HG03159 (cell line): ENCODE measurements around the gene LCN1.
"Not testable (repeated sequence)": the region's sequence is repeated elsewhere in the genome, so short reads cannot be mapped to it uniquely, and the experiment has no call there.

Source experiments
- ATAC-seq: cut with Tn5 transposase; IDR thresholded peaks from one replicate; pipeline ENCODE4 v1.9.1; 2021; ENCODE audit warnings: mild to moderate bottlenecking, moderate library complexity; ENCODE audit not compliant: unreplicated experiment

LCN1 gene

GRCh38 chr9:135504262-135505243 lies 16.7 kb upstream of the LCN1 start:
- ATAC-seq: no peak

GRCh38 chr9:135505406-135506187 lies 15.6 kb upstream of the LCN1 start:
- no peak for ATAC-seq

GRCh38 chr9:135506327-135507103 lies 14.7 kb upstream of the LCN1 start:
- ATAC-seq: no peak

- ATAC-seq: no peak
Measured at GRCh38 chr9:135507104-135508035, 13.9 kb upstream of the LCN1 start.

- ATAC-seq: no peak
Measured at GRCh38 chr9:135508211-135508820, 12.9 kb upstream of the LCN1 start.

GRCh38 chr9:135509458-135509857 lies 11.8 kb upstream of the LCN1 start:
- no peak for ATAC-seq

- no peak for ATAC-seq
Measured at GRCh38 chr9:135512241-135512603, 9.0 kb upstream of the LCN1 start.

- no peak for ATAC-seq
Measured at GRCh38 chr9:135512904-135513303, 8.3 kb upstream of the LCN1 start.

- ATAC-seq: no peak
Measured at GRCh38 chr9:135513351-135513846, 7.8 kb upstream of the LCN1 start.

GRCh38 chr9:135513906-135514305 lies 7.3 kb upstream of the LCN1 start:
- ATAC-seq: not testable (repeated sequence)

GRCh38 chr9:135514342-135515082 lies 6.7 kb upstream of the LCN1 start:
- no peak for ATAC-seq

- ATAC-seq: no peak
Measured at GRCh38 chr9:135515083-135515951, 5.9 kb upstream of the LCN1 start.

- ATAC-seq: no peak
Measured at GRCh38 chr9:135516132-135516860, 4.9 kb upstream of the LCN1 start.

GRCh38 chr9:135517407-135517822 lies 3.8 kb upstream of the LCN1 start:
- no peak for ATAC-seq

GRCh38 chr9:135519179-135519971 lies 1.9 kb upstream of the LCN1 start:
- no peak for ATAC-seq

GRCh38 chr9:135521608-135522095 lies 412 bp downstream of the LCN1 start:
- no peak for ATAC-seq
